A673 (cell line): ENCODE measurements around the gene NUDT14. TPM values are rescaled to one million over a fixed set of nuclear protein-coding genes. Genes with fewer than 3 reads are reported as not detected.

Source experiments
- BruUV-seq: library from RNA; stranded (reverse); fragments of 400-500 nt; replicated peaks from 2 replicates; lab custom pipeline; 2021; lab: Mats Ljungman, UMichigan
- CTCF ChIA-PET: fragments of 300-600 bp; sonication (Branson Sonifier 250); formaldehyde crosslinking; loops from one replicate; lab custom pipeline; 2022; ENCODE audit warnings: antibody characterized with exemption; lab: Charles Lee
- POLR2A ChIA-PET: fragments of 300-600 bp; sonication (Branson Sonifier 250); formaldehyde crosslinking; loops from one replicate; lab custom pipeline; 2022; ENCODE audit warnings: antibody characterized with exemption; ENCODE audit not compliant: low non-redundant PET; lab: Charles Lee
- DNase-seq: peaks from one replicate; pipeline ENCODE4 v3.0.0-alpha.2; 2015; ENCODE audit warnings: low spot score
- H3K27ac ChIP-seq: fragments of 200-600 bp; sonication (generic); 2 replicates; pipeline ENCODE4 v1.5.1; 2016; ENCODE audit warnings: mixed run types, low read depth, mild to moderate bottlenecking, mixed read lengths, antibody characterized with exemption, low read length; ENCODE audit not compliant: poor library complexity, severe bottlenecking
- H3K27me3 ChIP-seq: fragments of 200-600 bp; sonication (generic); replicated peaks from 2 replicates; pipeline ENCODE4 v1.6.1; 2017; ENCODE audit warnings: mixed run types, low read depth, mild to moderate bottlenecking, mixed read lengths, antibody characterized with exemption, low read length; ENCODE audit not compliant: insufficient read depth, poor library complexity
- H3K36me3 ChIP-seq: fragments of 200-600 bp; sonication (generic); 2 replicates; pipeline ENCODE4 v1.6.1; 2016; ENCODE audit warnings: mixed run types, mild to moderate bottlenecking, mixed read lengths, antibody characterized with exemption, low read length; ENCODE audit not compliant: insufficient read depth, poor library complexity, severe bottlenecking
- H3K4me1 ChIP-seq: fragments of 200-600 bp; sonication (generic); 2 replicates; pipeline ENCODE4 v1.6.1; 2017; ENCODE audit warnings: mixed run types, mild to moderate bottlenecking, mixed read lengths, antibody characterized with exemption, low read length; ENCODE audit not compliant: insufficient read depth, poor library complexity, severe bottlenecking
- H3K4me3 ChIP-seq: fragments of 200-600 bp; sonication (generic); 2 replicates; pipeline ENCODE4 v1.5.1; 2016; ENCODE audit warnings: low read depth, mixed run types, mild to moderate bottlenecking, mixed read lengths, low read length; ENCODE audit not compliant: poor library complexity, severe bottlenecking
- H3K9me3 ChIP-seq: fragments of 200-600 bp; sonication (generic); 2 replicates; pipeline ENCODE4 v1.6.1; 2016; ENCODE audit warnings: mixed run types, low read depth, mild to moderate bottlenecking, mixed read lengths, antibody characterized with exemption, low read length; ENCODE audit not compliant: poor library complexity, severe bottlenecking
- EZH2 ChIP-seq: fragments of 200-600 bp; sonication (generic); IDR thresholded peaks from 2 replicates; pipeline ENCODE4 v1.6.1; 2017; ENCODE audit warnings: borderline replicate concordance, low read depth, mild to moderate bottlenecking, mixed read lengths, antibody characterized with exemption, low read length; ENCODE audit not compliant: poor library complexity, severe bottlenecking
- intact Hi-C: fragments of 100-400 bp; cut with micrococcal nuclease; formaldehyde crosslinking; loops from one replicate; pipeline ENCODE4 v1.10.0; 2022; ENCODE audit not compliant: unreplicated experiment
- total RNA-seq: library from RNA; stranded (reverse); gene quantifications from 2 replicates; pipeline ENCODE4 v1.2.3, GENCODE V29; 2021
- TF ChIP-seq, protein P1 (sequence below): fragments of 300-800, 200-600 bp; sonication (generic); conservative IDR thresholded peaks from 2 replicates; pipeline ENCODE4 v1.5.1; 2017; ENCODE audit warnings: low read depth, mild to moderate bottlenecking, antibody characterized with exemption, low read length, moderate library complexity, mixed read lengths

NUDT14 gene
- total RNA-seq, 1 experiment from 2014 or later, result 30.8 TPM

DNA sequence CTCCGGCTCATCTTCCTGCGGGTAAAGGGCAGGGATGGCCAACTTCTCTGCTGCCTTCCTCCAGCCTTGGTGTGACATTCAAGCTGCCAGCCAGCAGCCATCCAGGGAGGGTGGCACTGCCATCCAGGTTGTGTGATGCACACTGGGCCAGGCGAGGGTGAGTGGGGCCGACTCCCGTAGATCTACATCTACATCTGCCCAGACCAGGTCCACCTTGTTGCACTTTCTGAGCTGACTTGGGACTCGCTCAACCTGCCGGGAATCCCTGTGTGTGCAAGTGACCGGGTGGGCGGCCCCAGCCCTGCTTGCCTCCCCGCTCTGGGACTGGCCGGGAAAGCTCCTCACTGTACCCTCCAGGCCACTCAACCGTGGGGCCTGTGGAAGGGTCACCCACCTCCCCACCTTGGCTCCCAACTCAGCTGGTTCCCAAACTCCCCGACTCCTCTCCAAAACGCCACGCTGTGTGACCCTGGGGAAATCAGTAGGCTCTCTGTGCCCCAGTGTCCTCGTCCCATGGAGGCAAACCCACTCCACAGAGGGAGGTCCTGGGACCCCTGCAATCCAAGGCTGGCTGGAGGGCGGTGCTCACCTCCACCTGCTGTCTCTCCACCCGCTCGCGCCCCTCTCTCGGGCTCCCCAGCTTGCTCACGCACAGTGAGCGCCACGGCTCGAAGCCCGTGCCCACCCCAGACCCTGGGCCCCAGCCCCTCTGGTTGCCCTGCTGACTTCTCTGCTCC lies 27.2 kb downstream of the NUDT14 start:
- no peak for DNase-seq

DNA sequence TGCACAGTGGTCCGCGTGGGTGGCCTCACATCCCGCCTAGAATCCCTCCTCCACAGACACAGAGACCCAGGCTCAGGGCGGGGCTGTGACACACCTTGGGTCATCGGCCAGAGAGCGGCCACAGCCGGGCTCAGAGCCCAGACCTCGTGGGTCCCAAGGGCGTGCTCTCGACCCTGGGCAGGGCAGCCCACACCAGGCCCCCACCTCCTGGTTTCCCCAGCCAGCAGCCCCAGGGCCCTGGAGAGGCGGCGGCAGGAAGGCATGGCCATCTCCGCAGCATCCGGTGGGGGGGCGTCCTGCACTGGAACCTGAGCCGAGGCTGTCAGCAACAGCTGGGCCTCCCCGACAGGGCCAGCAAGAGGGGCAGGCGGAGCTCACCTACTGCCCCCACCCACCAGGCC lies 27.8 kb downstream of the NUDT14 start:
- DNase-seq, result no peak
- H3K36me3 ChIP-seq, result no peaks in the 10 kb centered on the region
- CTCF ChIA-PET, result interaction anchor here (0.5 kb wide), 1 partner anchor 50 kb away, joined by 3 read pairs; no protein-coding TSS in a partner anchor

More for the DNA sequence above, 27.2 kb downstream of the NUDT14 start:
- no peak overlapping the region for H3K27ac ChIP-seq
- no peak for TF ChIP-seq EZH2
- TF ChIP-seq, protein P1, sequence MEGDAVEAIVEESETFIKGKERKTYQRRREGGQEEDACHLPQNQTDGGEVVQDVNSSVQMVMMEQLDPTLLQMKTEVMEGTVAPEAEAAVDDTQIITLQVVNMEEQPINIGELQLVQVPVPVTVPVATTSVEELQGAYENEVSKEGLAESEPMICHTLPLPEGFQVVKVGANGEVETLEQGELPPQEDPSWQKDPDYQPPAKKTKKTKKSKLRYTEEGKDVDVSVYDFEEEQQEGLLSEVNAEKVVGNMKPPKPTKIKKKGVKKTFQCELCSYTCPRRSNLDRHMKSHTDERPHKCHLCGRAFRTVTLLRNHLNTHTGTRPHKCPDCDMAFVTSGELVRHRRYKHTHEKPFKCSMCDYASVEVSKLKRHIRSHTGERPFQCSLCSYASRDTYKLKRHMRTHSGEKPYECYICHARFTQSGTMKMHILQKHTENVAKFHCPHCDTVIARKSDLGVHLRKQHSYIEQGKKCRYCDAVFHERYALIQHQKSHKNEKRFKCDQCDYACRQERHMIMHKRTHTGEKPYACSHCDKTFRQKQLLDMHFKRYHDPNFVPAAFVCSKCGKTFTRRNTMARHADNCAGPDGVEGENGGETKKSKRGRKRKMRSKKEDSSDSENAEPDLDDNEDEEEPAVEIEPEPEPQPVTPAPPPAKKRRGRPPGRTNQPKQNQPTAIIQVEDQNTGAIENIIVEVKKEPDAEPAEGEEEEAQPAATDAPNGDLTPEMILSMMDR, result no peak
- CTCF ChIA-PET, result no interaction called here
- intact Hi-C loops, result no loop called here
- no peaks in the 10 kb centered on the region for H3K36me3 ChIP-seq
- POLR2A ChIA-PET, result no interaction called here
- H3K27me3 ChIP-seq, result no peaks in the 10 kb centered on the region
- no peak overlapping the region for H3K4me3 ChIP-seq
- H3K4me1 ChIP-seq, result no peaks in the 10 kb centered on the region
- no TSS peak for BruUV-seq
- H3K9me3 ChIP-seq, result no peaks in the 10 kb centered on the region

DNA sequence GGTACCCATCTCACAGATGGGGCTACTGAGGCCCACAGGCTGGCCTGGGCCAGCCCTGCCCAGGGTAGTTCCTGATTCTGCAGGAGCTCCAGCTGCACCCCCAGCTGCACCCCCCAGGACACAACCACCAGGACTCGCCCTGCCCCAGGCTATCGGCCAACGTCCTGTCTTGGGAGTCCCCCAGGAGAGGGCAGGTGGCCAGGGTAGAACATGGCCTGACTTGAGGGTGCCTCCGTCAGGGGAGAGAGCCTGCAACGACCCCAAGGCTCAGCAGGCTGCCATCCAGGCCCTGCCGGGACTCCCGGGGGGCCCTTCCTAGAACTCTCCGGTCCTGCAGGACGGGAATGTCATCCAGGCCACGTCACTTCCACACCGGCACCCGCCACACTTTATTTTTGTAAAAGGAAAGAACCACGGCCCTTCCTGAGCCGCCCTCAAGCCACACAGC lies 28.3 kb downstream of the NUDT14 start:
- Histone ChIP-seq H3K27me3 (no peaks in the 10 kb centered on the region), H3K4me1 (no peaks in the 10 kb centered on the region), H3K4me3 (no peak overlapping the region), H3K27ac (no peak overlapping the region), H3K36me3 (no peaks in the 10 kb centered on the region), H3K9me3 (no peaks in the 10 kb centered on the region)
- ChIA-PET POLR2A (no interaction called here), CTCF (interaction anchor here (0.5 kb wide), 1 partner anchor 49 kb away, joined by 3 read pairs; no protein-coding TSS in a partner anchor)
- no TSS peak for BruUV-seq
- intact Hi-C loops, result no loop called here
- no peak for TF ChIP-seq EZH2
- TF ChIP-seq, protein P1, result no peak
- DNase-seq, result no peak

More for the DNA sequence above, 27.8 kb downstream of the NUDT14 start:
- intact Hi-C loops, result no loop called here
- Histone ChIP-seq H3K27me3 (no peaks in the 10 kb centered on the region), H3K4me1 (no peaks in the 10 kb centered on the region), H3K27ac (no peak overlapping the region), H3K4me3 (no peak overlapping the region), H3K9me3 (no peaks in the 10 kb centered on the region)
- POLR2A ChIA-PET, result no interaction called here
- no TSS peak for BruUV-seq
- TF ChIP-seq EZH2, result no peak
- TF ChIP-seq, protein P1, result no peak
